Brain microvascular endothelial cell (primary cell): ENCODE measurements around the gene NOTCH4.

ENCODE experiments used
- DNase-seq: peaks from one replicate; pipeline ENCODE4 v3.0.0-alpha.2; 2020
- H3K27ac ChIP-seq: fragments of 250-450 bp; sonication (Bioruptor Pico); 2 replicates; pipeline ENCODE4 v1.5.1; 2020; ENCODE audit warnings: mild to moderate bottlenecking, moderate library complexity
- H3K27me3 ChIP-seq: fragments of 250-450 bp; sonication (Bioruptor Pico); replicated peaks from 2 replicates; pipeline ENCODE4 v1.5.1; 2020; ENCODE audit warnings: mild to moderate bottlenecking
- H3K36me3 ChIP-seq: fragments of 250-450 bp; sonication (Bioruptor Pico); replicated peaks from 2 replicates; pipeline ENCODE4 v1.5.1; 2020; ENCODE audit warnings: mild to moderate bottlenecking
- H3K4me3 ChIP-seq: 2 replicates; pipeline ENCODE4 v1.5.1; 2011; ENCODE audit warnings: low read depth, mild to moderate bottlenecking, control low read depth, low read length, moderate library complexity
- in situ Hi-C: cut with HindIII; loops from 2 replicates; pipeline ENCODE4 v1.10.0; 2017; ENCODE audit warnings: low sequenced_read_pairs, low pct_ligation_motif_present
- TF ChIP-seq, protein P1 (sequence below): IDR thresholded peaks from 2 replicates; pipeline ENCODE4 v1.5.1; 2011; ENCODE audit warnings: low read depth, mild to moderate bottlenecking, moderate library complexity, low read length, control low read depth, inconsistent platforms; ENCODE audit errors: missing control alignments

The NOTCH4 gene

DNA sequence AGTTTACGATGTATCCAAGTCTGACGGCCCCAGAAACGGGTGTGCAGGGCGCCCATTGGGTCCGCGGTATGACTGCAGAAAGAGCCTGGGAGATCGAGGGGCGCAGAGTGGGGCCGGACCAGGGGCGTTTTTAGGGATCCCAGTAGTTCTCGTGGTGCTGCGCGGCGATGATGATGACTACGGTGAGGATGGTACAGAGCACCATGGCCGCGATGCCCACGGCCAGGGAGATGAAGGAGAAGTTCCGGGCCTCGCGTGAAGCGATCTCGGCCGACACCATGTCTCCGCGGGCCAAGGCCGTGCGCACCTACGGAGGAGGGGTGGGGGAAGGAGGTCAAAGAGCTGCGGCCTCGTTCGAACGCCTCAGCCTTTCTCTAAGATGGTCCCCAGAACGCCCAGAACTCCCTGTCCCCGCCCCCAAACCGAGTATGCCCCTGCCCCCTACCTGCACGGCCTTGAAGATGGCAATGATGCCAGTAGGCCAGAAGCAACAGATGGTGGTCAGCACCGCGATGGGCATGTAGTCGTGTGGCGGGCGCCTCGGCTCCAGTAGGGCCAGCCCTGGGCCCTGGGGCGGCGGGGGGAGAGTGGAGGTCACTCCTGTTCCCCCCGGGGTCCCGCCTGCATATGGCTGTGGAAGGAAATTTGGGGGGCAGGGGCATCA lies 74.6 kb downstream of the NOTCH4 start:
- no peak for DNase-seq
- Histone ChIP-seq H3K4me3 (peak overlapping the region; percentile 24), H3K36me3 (no peaks in the 10 kb centered on the region), H3K27ac (no peak overlapping the region), H3K27me3 (no peaks in the 10 kb centered on the region)
- in situ Hi-C loops = no loop called here
- TF ChIP-seq, protein P1, sequence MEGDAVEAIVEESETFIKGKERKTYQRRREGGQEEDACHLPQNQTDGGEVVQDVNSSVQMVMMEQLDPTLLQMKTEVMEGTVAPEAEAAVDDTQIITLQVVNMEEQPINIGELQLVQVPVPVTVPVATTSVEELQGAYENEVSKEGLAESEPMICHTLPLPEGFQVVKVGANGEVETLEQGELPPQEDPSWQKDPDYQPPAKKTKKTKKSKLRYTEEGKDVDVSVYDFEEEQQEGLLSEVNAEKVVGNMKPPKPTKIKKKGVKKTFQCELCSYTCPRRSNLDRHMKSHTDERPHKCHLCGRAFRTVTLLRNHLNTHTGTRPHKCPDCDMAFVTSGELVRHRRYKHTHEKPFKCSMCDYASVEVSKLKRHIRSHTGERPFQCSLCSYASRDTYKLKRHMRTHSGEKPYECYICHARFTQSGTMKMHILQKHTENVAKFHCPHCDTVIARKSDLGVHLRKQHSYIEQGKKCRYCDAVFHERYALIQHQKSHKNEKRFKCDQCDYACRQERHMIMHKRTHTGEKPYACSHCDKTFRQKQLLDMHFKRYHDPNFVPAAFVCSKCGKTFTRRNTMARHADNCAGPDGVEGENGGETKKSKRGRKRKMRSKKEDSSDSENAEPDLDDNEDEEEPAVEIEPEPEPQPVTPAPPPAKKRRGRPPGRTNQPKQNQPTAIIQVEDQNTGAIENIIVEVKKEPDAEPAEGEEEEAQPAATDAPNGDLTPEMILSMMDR = no peak

DNA sequence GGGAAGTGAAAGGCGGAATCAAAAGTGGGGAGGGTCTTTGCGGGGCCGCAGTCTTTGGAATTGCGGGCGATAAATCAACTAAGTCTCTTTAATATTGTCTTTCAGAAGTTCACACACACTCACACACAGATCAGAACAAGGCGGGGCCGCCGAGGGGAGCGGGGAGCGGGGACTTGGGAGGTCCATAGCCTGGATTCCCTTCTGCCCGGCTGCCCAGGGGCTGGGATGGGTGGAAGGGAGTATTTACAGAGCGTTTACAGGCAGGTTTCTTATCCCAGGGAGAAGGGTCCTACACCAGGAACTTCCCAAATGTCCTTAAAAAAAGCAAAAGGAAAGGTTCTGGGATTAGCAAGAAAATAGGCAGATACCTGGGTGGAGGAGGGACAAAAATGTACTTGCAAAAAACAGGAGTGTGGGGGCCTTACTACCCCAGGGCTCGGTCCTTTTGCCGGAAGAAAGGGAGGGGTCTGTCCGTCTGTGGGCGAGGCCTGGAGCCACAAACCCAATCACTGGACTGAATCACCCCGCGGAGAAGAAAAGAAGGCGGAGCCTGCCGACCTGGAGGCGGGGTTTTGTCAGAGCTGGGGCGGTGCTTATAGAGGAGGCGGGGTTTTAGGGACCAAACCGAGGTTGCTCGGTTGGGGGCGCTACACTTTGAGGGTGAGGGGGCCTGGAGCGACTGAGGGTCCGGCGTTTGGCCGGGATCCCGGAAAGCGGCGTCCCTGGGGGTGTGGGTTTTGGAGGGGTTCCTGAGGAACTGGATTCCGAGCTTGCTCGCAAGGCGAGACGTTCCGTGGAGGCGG lies 75.4 kb downstream of the NOTCH4 start:
- Histone ChIP-seq H3K4me3 (peak overlapping the region; percentile 35), H3K27me3 (no peaks in the 10 kb centered on the region), H3K27ac (no peak overlapping the region), H3K36me3 (no peaks in the 10 kb centered on the region)
- DNase-seq = peak; percentile 33
- in situ Hi-C loops = no loop called here
- TF ChIP-seq, protein P1 = peak; percentile 39

DNA sequence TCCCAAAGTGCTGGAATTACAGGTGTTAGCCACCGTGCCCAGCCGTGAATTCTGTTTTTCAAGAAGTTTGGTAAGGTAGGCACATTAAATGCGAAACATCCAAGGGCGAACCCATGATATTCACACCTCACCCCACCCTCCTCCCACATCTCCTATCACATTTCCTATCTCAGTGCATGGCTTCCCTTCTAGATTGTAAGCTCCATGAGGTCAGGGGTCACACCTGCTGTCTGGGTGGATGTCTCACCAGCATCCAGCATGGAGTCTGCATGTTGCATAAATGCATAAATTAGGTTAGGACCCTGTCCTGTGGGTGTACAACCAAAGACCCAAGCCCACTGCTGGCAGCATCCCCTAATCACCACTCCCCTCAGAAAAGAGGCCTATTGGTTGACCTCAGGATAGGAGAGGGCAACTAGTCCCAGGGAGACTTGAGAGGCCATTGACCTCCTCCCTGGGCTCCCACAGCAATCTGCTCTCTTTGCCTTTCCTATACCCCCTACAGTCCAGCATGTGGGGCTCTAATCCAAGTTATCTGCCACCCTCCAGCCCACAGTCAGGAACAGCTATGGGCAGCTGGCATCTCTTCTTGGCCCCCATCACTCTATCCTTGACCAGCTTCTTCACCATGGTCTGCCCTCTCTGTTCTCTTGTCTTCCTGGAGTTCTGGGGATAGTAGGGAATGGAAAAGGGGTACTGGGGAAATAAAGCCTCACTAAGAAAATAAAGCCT lies 76.3 kb downstream of the NOTCH4 start:
- no peak overlapping the region for H3K4me3 ChIP-seq
- TF ChIP-seq, protein P1 = no peak
- in situ Hi-C loops = no loop called here
- no peak for DNase-seq
- no peaks in the 10 kb centered on the region for H3K27me3 ChIP-seq
- H3K27ac ChIP-seq = no peak overlapping the region
- no peaks in the 10 kb centered on the region for H3K36me3 ChIP-seq

DNA sequence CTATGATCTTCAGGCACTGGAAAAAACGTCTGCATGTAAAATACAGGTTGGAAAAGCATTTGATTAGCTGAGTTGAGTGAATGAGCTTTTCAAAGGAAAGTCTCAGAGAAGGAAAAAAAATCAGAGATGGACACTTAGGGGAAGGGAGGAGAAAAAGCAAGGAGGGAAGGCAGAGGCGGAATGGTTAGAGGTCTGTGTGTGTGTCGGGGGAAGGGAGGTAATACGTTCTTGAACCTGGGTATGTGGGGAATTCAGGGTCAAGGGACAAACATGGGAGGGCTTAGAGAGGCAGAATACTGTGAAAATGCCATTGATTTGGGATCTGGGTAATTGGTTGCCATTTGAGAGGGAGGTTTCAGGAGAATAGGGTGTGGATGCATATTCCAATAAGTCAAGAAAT lies 77.2 kb downstream of the NOTCH4 start:
- no peaks in the 10 kb centered on the region for H3K36me3 ChIP-seq
- no peak for DNase-seq
- no peaks in the 10 kb centered on the region for H3K27me3 ChIP-seq
- no peak overlapping the region for H3K27ac ChIP-seq
- TF ChIP-seq, protein P1 = no peak
- no peak overlapping the region for H3K4me3 ChIP-seq
- in situ Hi-C loops = no loop called here

DNA sequence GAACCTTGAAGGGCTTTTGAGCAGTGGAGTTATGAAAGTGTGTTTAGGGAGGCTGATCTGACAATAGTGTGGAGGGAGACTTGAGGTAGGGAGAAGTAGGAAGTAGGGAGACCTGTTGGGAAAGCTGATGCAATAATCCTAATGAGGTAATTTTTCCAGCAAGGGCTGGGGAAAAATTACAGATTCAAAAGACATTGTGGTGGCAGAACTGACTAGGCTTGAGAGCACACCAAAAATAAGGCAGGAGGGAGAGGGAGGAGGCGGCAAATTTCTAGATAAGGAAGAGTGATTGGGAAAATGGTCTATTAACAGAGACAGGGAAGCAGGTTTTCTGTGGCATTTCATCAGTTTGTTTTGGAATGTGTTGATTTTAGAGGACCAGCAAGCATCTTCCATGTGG lies 77.6 kb downstream of the NOTCH4 start:
- in situ Hi-C loops = no loop called here
- no peaks in the 10 kb centered on the region for H3K36me3 ChIP-seq
- no peaks in the 10 kb centered on the region for H3K27me3 ChIP-seq
- DNase-seq = no peak
- H3K27ac ChIP-seq = no peak overlapping the region
- TF ChIP-seq, protein P1 = no peak
- no peak overlapping the region for H3K4me3 ChIP-seq
